Fibroblast of pulmonary artery (primary cell): Measurements from ENCODE around the gene FAM222A.

ENCODE experiments used
- DNase-seq: peaks from one replicate; pipeline ENCODE4 v3.0.0-alpha.2; 2010; ENCODE audit warnings: low read depth
- H3K4me3 ChIP-seq: replicated peaks from 2 replicates; pipeline ENCODE4 v1.5.1; 2011; ENCODE audit warnings: low read depth, mild to moderate bottlenecking, control low read depth, low read length, moderate library complexity
- CTCF ChIP-seq: IDR thresholded peaks from 2 replicates; pipeline ENCODE4 v1.5.1; 2011; ENCODE audit warnings: mild to moderate bottlenecking, control low read depth, low read length, inconsistent platforms; ENCODE audit errors: missing control alignments

Gene FAM222A

GRCh38 chr12:109743076-109743910 is 29.7 kb downstream of the FAM222A start:
- no peak overlapping the region for H3K4me3 ChIP-seq
- no peak for TF ChIP-seq CTCF
- no peak for DNase-seq

GRCh38 chr12:109744026-109744425 is 30.4 kb downstream of the FAM222A start:
- no peak for DNase-seq
- TF ChIP-seq CTCF = no peak
- no peak overlapping the region for H3K4me3 ChIP-seq

GRCh38 chr12:109744986-109745942 is 31.6 kb downstream of the FAM222A start:
- DNase-seq = no peak
- TF ChIP-seq CTCF = no peak
- no peak overlapping the region for H3K4me3 ChIP-seq

- TF ChIP-seq CTCF = no peak
These were observed 38.8 kb downstream of the FAM222A start for GRCh38 chr12:109752117-109753053.

GRCh38 chr12:109753054-109753401 is 39.4 kb downstream of the FAM222A start:
- DNase-seq = no peak
- TF ChIP-seq CTCF = no peak
- no peak overlapping the region for H3K4me3 ChIP-seq

More at GRCh38 chr12:109752117-109753053, 38.8 kb downstream of the FAM222A start:
- no peak overlapping the region for H3K4me3 ChIP-seq
- DNase-seq = no peak

- no peak overlapping the region for H3K4me3 ChIP-seq
- no peak for DNase-seq
- no peak for TF ChIP-seq CTCF
These were observed 40.3 kb downstream of the FAM222A start for GRCh38 chr12:109753959-109754358.
